Lung (tissue), 12 donors: Measurements from ENCODE around the gene MPV17. TPM values are rescaled to one million over a fixed set of nuclear protein-coding genes. Genes with fewer than 3 reads are reported as not detected.

Experiments
- ATAC-seq: fragments of 200-7000 bp; cut with Tn5 transposase; one replicate; pipeline ENCODE4 v1.9.1; 2020; ENCODE audit warnings: moderate number of reproducible peaks; ENCODE audit not compliant: insufficient read depth, low FRiP score
- DNase-seq, 3 donors: peaks; one replicate each; pipeline ENCODE4 v3.0.0-alpha.2; 2013 to 2017
- H3K27ac ChIP-seq, 2 donors: one replicate each; pipeline ENCODE4 v1.5.1; 2013; ENCODE audit warnings: mild to moderate bottlenecking in 2 of 2, moderate library complexity in 2 of 2, control low read depth in 1 of 2, inconsistent platforms in 1 of 2, low read depth in 1 of 2, low read length in 1 of 2
- H3K27me3 ChIP-seq, 3 donors: one replicate each; pipeline ENCODE4 v1.5.1; 2013; ENCODE audit warnings: low read length in 2 of 3; ENCODE audit not compliant: control insufficient read depth in 3 of 3, insufficient read depth in 3 of 3
- H3K36me3 ChIP-seq, 4 donors: one replicate each; pipeline ENCODE4 v1.5.1; 2013; ENCODE audit warnings: low read length in 4 of 4, mild to moderate bottlenecking in 1 of 4, moderate library complexity in 1 of 4; ENCODE audit not compliant: control insufficient read depth in 4 of 4, insufficient read depth in 4 of 4
- H3K4me1 ChIP-seq, 5 donors: one replicate each; pipeline ENCODE4 v1.5.1; 2013; ENCODE audit warnings: low read length in 5 of 5, mild to moderate bottlenecking in 2 of 5, moderate library complexity in 1 of 5; ENCODE audit not compliant: control insufficient read depth in 5 of 5, insufficient read depth in 5 of 5
- H3K4me3 ChIP-seq: one replicate; pipeline ENCODE4 v1.5.1; 2013; ENCODE audit warnings: mild to moderate bottlenecking, control low read depth, moderate library complexity
- H3K9ac ChIP-seq, 2 donors: one replicate each; pipeline ENCODE4 v1.5.1; 2013; ENCODE audit warnings: low read length in 2 of 2, control low read depth in 1 of 2; ENCODE audit not compliant: insufficient read depth in 1 of 2
- H3K9me3 ChIP-seq, 4 donors: one replicate each; pipeline ENCODE4 v1.5.1; 2013; ENCODE audit warnings: low read length in 3 of 4, mild to moderate bottlenecking in 1 of 4, moderate library complexity in 1 of 4; ENCODE audit not compliant: control insufficient read depth in 4 of 4, insufficient read depth in 3 of 4
- CTCF ChIP-seq: IDR thresholded peaks from 2 replicates; pipeline ENCODE4 v1.5.1; 2012; ENCODE audit warnings: mild to moderate bottlenecking; ENCODE audit errors: control extremely low read depth, extremely low read depth
- WGBS, 2 donors: extraction: QIAGEN DNeasy Blood & Tissue Kit; methylation state at CpG; one replicate each; pipeline ENCODE4 v1.1.7; 2013; 5-methylcytosine and 5-hydroxymethylcytosine counted together
- polyA plus RNA-seq, 2 donors: library from polyadenylated mRNA; stranded (reverse); fragments of 200-250 nt; gene quantifications; one replicate each; pipeline ENCODE4 v1.2.1, GENCODE V29; 2013
- total RNA-seq, 2 donors: library from RNA; depleted of rRNA in 1 of 2; stranded (reverse); fragments of >200 nt in 1 of 2; gene quantifications; one replicate each; pipeline ENCODE4 v1.2.1, GENCODE V29; 2014 to 2021
- donor health status: control.
- donor health status: control.
- donor health status: Bipolar disorder and iron deficiency.
- donor health status: healthy.
- donor health status: DM: yes; HTN: yes; CAD: no.

MPV17 gene
- total and polyA plus RNA-seq, 4 donors: 42.1 to 224 (median 98.7) TPM

DNA sequence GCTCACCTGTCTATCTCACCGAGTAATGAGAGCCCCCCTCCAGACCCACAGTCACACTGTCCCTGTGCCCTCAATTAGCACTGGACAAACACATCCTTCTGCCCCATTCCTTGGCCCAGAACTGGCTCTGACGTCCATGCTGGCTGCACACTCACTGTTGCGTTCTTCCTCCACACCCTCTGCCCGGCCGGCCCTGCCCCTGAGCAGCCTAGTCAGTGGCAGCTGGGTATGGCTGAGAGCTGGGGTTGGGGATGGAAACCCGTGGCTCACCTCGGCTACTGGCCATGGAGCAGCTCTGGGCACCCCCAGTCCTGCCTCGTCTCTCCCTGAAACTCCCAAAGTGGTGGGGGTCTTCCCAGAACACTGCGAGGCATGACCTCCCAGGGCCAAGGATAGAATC is 8.2 kb downstream of the MPV17 start:
- ATAC-seq (no peak), DNase-seq (no peak)
- H3K9ac ChIP-seq: no peak overlapping the region
- H3K27ac ChIP-seq: no peak overlapping the region
- H3K4me1 ChIP-seq: peaks cover 0 to 3% (median 0%) of the 10 kb centered on the region in 5 donors
- no peaks in the 10 kb centered on the region for H3K9me3 ChIP-seq
- no peaks in the 10 kb centered on the region for H3K27me3 ChIP-seq
- H3K4me3 ChIP-seq: no peak overlapping the region
- 91 to 96% methylated on average over 9 of the region's 9 CpGs for WGBS, 2 donors
- H3K36me3 ChIP-seq: peaks cover 0 to 22% (median 8%) of the 10 kb centered on the region in 4 donors
- no peak for TF ChIP-seq CTCF

GRCh38 chr2:27313882-27314645 is 8.8 kb downstream of the MPV17 start:
- TF ChIP-seq CTCF: no peak
- DNase-seq (no peak), ATAC-seq (no peak)
- Histone ChIP-seq H3K4me1 (peaks cover 0 to 3% (median 0%) of the 10 kb centered on the region in 5 donors), H3K27ac (no peak overlapping the region), H3K27me3 (peaks cover 0 to 4% (median 0%) of the 10 kb centered on the region in 3 donors), H3K9ac (no peak overlapping the region), H3K4me3 (no peak overlapping the region), H3K9me3 (no peaks in the 10 kb centered on the region), H3K36me3 (peaks cover 0 to 24% (median 9%) of the 10 kb centered on the region in 4 donors)
- 84 to 87% methylated on average over 8 of the region's 8 CpGs for WGBS, 2 donors

DNA sequence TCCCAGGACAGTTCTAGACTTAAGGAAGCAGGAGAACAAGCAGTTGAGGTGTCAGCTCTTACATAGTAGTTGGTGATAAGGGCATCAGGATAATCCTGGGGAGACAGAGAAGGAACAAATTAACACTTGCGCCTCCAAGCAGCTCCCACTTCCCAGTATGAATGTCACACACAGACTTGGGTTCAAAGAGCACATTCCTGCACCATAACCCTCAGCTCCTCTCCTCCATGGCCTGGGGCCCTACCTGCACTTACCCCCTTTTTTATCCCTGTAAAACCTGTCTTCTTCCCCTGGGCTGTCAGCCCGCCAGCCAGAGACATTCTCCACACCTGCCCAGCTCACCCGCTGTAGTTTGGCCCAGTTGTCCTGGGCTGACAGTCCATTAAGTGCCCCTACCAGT is 10.7 kb downstream of the MPV17 start:
- no peak overlapping the region for H3K27ac ChIP-seq
- ATAC-seq: no peak
- H3K9ac ChIP-seq: no peak overlapping the region
- no peak for TF ChIP-seq CTCF
- H3K36me3 ChIP-seq: peaks cover 0 to 29% (median 9%) of the 10 kb centered on the region in 4 donors
- WGBS, 2 donors: 94 to 95% methylated on average over 3 of the region's 3 CpGs
- H3K4me3 ChIP-seq: no peak overlapping the region
- H3K9me3 ChIP-seq: peaks cover 0 to 9% (median 0%) of the 10 kb centered on the region in 4 donors
- DNase-seq: no peak
- peaks cover 0 to 11% (median 3%) of the 10 kb centered on the region in 5 donors for H3K4me1 ChIP-seq
- H3K27me3 ChIP-seq: peaks cover 0 to 15% (median 12%) of the 10 kb centered on the region in 3 donors
